GM12878 (cell line): ENCODE results near the gene C10orf71. TPM values are rescaled to one million over a fixed set of nuclear protein-coding genes. Genes with fewer than 3 reads are reported as not detected.

ENCODE experiments used
- ATAC-seq: fragments of 200-7000 bp; cut with Tn5 transposase; 3 replicates; pipeline ENCODE4 v1.9.1; 2020; ENCODE audit warnings: mild to moderate bottlenecking, moderate library complexity
- BruUV-seq: library from RNA; stranded (reverse); fragments of 400-500 nt; replicated peaks from 2 replicates; lab custom pipeline; 2021; lab: Mats Ljungman, UMichigan
- CTCF ChIA-PET: fragments of 300-600 bp; sonication (Branson Sonifier 250); formaldehyde crosslinking; extraction: SDS; loops from one replicate; lab custom pipeline; 2021; ENCODE audit warnings: inconsistent platforms; lab: Yijun Ruan, JAX
- POLR2A ChIA-PET: fragments of 350-600 bp; formaldehyde crosslinking; extraction: SDS; loops from one replicate; lab custom pipeline; 2021; ENCODE audit warnings: inconsistent platforms; lab: Charles Lee
- RAD21 ChIA-PET: fragments of 300-600 bp; sonication (Branson Sonifier 250); formaldehyde crosslinking; loops from one replicate; lab custom pipeline; 2023; ENCODE audit warnings: antibody characterized with exemption; ENCODE audit not compliant: unreplicated experiment; lab: Charles Lee
- SMC1A ChIA-PET: fragments of 300-600 bp; sonication (Branson Sonifier 250); formaldehyde crosslinking; loops from one replicate; lab custom pipeline; 2023; ENCODE audit not compliant: unreplicated experiment, uncharacterized antibody; lab: Charles Lee
- DNase-seq: peaks from one replicate; pipeline ENCODE4 v3.0.0-alpha.2; 2011; ENCODE audit warnings: low read depth, low spot score
- FAIRE-seq: peaks from 3 replicates; lab custom pipeline; 2011; peaks lifted over from hg19 to GRCh38; lab: Jason Lieb, UNC
- H2AFZ ChIP-seq: 2 replicates; pipeline ENCODE4 v1.6.0; 2011; ENCODE audit warnings: low read depth, low read length, control low read depth; ENCODE audit not compliant: control insufficient read depth
- H3K27ac ChIP-seq: 2 replicates; pipeline ENCODE4 v1.5.1; 2011; ENCODE audit warnings: control low read depth; ENCODE audit not compliant: control insufficient read depth, insufficient read depth
- H3K27me3 ChIP-seq, 2 experiments: replicated peaks in 1 of 2; 2 replicates each; pipeline versions ENCODE4 v1.6.0 to v1.6.1; 2011; ENCODE audit warnings: low read length in 1 of 2; ENCODE audit not compliant: control insufficient read depth in 2 of 2, insufficient read depth in 2 of 2
- H3K36me3 ChIP-seq, 2 experiments: 2 replicates each; pipeline ENCODE4 v1.5.1; 2011; ENCODE audit warnings: low read length in 1 of 2; ENCODE audit not compliant: control insufficient read depth in 2 of 2, insufficient read depth in 2 of 2
- H3K4me1 ChIP-seq: 2 replicates; pipeline ENCODE4 v1.6.1; 2011; ENCODE audit warnings: mild to moderate bottlenecking, low read length, moderate library complexity, mixed read lengths; ENCODE audit not compliant: control insufficient read depth, insufficient read depth
- H3K4me2 ChIP-seq: 2 replicates; pipeline ENCODE4 v1.6.0; 2011; ENCODE audit warnings: control low read depth; ENCODE audit not compliant: control insufficient read depth, insufficient read depth
- H3K4me3 ChIP-seq: fragments of 200-600 bp; sonication (generic); 2 replicates; pipeline ENCODE4 v1.5.1; 2016
- H3K79me2 ChIP-seq: 2 replicates; pipeline ENCODE4 v1.6.0; 2011; ENCODE audit warnings: low read length; ENCODE audit not compliant: control insufficient read depth, insufficient read depth
- H3K9ac ChIP-seq: 2 replicates; pipeline ENCODE4 v1.8.0; 2011; ENCODE audit warnings: low read length, control low read depth, mixed read lengths; ENCODE audit not compliant: control insufficient read depth, insufficient read depth
- H3K9me3 ChIP-seq: replicated peaks from 3 replicates; pipeline ENCODE4 v1.5.1; 2011; ENCODE audit warnings: mild to moderate bottlenecking, low read length; ENCODE audit not compliant: control insufficient read depth, insufficient read depth
- H4K20me1 ChIP-seq: 2 replicates; pipeline ENCODE4 v1.6.0; 2011; ENCODE audit not compliant: control insufficient read depth, insufficient read depth
- ATF7 ChIP-seq: fragments of 450-650 bp; IDR thresholded peaks from 2 replicates; pipeline ENCODE4 v1.6.1; 2016; ENCODE audit warnings: low read depth, mild to moderate bottlenecking
- BHLHE40 ChIP-seq, 2 experiments: fragments of 450-650 bp in 1 of 2; IDR thresholded peaks; 2 replicates each; pipeline ENCODE4 v1.6.1; 2011 to 2017; ENCODE audit warnings: low read depth in 2 of 2, borderline replicate concordance in 1 of 2, improper control_type of control experiment in 1 of 2, low read length in 1 of 2, mild to moderate bottlenecking in 1 of 2
- GABPA ChIP-seq: IDR thresholded peaks from 2 replicates; pipeline ENCODE4 v1.6.1; 2014; ENCODE audit warnings: antibody characterized with exemption, low read depth, mild to moderate bottlenecking, inconsistent platforms
- IKZF1 ChIP-seq: fragments of 450-650 bp; conservative IDR thresholded peaks from 2 replicates; pipeline ENCODE4 v1.6.1; 2017; ENCODE audit warnings: antibody characterized with exemption, mild to moderate bottlenecking
- KAT2A ChIP-seq: conservative IDR thresholded peaks from 2 replicates; pipeline ENCODE4 v1.6.1; 2011; ENCODE audit warnings: low read depth, low read length; ENCODE audit not compliant: control insufficient read depth
- MEF2A ChIP-seq: IDR thresholded peaks from 2 replicates; pipeline ENCODE4 v1.6.1; 2011; ENCODE audit warnings: low read depth, mild to moderate bottlenecking, low read length, moderate library complexity; ENCODE audit not compliant: insufficient read depth
- MEF2B ChIP-seq: fragments of 450-650 bp; IDR thresholded peaks from 2 replicates; pipeline ENCODE4 v1.6.1; 2018; ENCODE audit warnings: mild to moderate bottlenecking, moderate library complexity; ENCODE audit not compliant: partially characterized antibody, poor library complexity, severe bottlenecking
- MTA2 ChIP-seq: fragments of 450-650 bp; IDR thresholded peaks from 2 replicates; pipeline ENCODE4 v1.6.1; 2016; ENCODE audit warnings: low read depth, mild to moderate bottlenecking, moderate library complexity
- NR2C1 ChIP-seq: fragments of 450-650 bp; IDR thresholded peaks from 2 replicates; pipeline ENCODE4 v1.6.1; 2017; ENCODE audit warnings: antibody characterized with exemption, mild to moderate bottlenecking, moderate library complexity
- PAX5 ChIP-seq: IDR thresholded peaks from 2 replicates; pipeline ENCODE4 v1.6.1; 2011; ENCODE audit warnings: low read depth, low read length, borderline replicate concordance
- RAD21 ChIP-seq: IDR thresholded peaks from 2 replicates; pipeline ENCODE4 v1.6.1; 2011; ENCODE audit warnings: mild to moderate bottlenecking, low read depth, low read length, moderate library complexity; ENCODE audit not compliant: insufficient read depth
- SMAD5 ChIP-seq: IDR thresholded peaks from 2 replicates; pipeline ENCODE4 v1.6.1; 2016; ENCODE audit warnings: antibody characterized with exemption, low read depth
- WGBS: methylation state at CpG from one replicate; pipeline ENCODE4 v1.1.6; 2016; ENCODE audit warnings: low lambda C conversion rate; ENCODE audit not compliant: insufficient replicate concordance, insufficient coverage; ENCODE audit errors: missing lambda C conversion rate; 5-methylcytosine and 5-hydroxymethylcytosine counted together
- in situ Hi-C: fragments of 300-500 bp; cut with MboI; formaldehyde crosslinking; loops from 9 replicates; pipeline ENCODE4 v1.14.3; 2018; ENCODE audit warnings: mixed read lengths
- intact Hi-C: fragments of 100-400 bp; cut with micrococcal nuclease; formaldehyde crosslinking; loops from one replicate; pipeline ENCODE4 v1.14.2; 2022; ENCODE audit not compliant: unreplicated experiment
- polyA plus RNA-seq, 11 experiments: library from polyadenylated mRNA; depleted of rRNA in 4 of 11; unstranded in 6 of 11; stranded (reverse) in 5 of 11; fragments of >200 nt; fragmentation: Nextera tagmentation in 4 of 11; fragmentation: Illumina TruSeq in 1 of 11; extraction: Ambion mirVana in 4 of 11; extraction: Trizol in 1 of 11; gene quantifications; 1 replicate in 1 of 11; 2 replicates in 10 of 11; pipeline versions ENCODE4 v1.2.1 to v1.2.3, GENCODE V29; 2011 to 2016; ENCODE audit warnings: inconsistent platforms in 2 of 11, missing spikeins in 2 of 11, low read depth in 1 of 11
- total RNA-seq, 4 experiments: library from RNA; depleted of rRNA in 3 of 4; stranded (reverse); fragments of >200 nt in 3 of 4; fragmentation: Illumina TruSeq in 1 of 4; extraction: Trizol in 1 of 4; gene quantifications; 2 replicates each; pipeline versions ENCODE4 v1.2.1 to v1.2.3, GENCODE V29; 2013 to 2021
- TF ChIP-seq, protein P1 (sequence below): fragments of 450-650 bp; IDR thresholded peaks from 2 replicates; pipeline ENCODE4 v1.6.1; 2016; ENCODE audit warnings: mild to moderate bottlenecking
- TF ChIP-seq, protein P2 (sequence below): IDR thresholded peaks from 2 replicates; pipeline ENCODE4 v1.6.1; 2011; ENCODE audit warnings: low read depth, mild to moderate bottlenecking, low read length, moderate library complexity, borderline replicate concordance; ENCODE audit errors: extremely low read depth

Gene C10orf71
- total and polyA plus RNA-seq, 10 of the 15 experiments (the other 5 are each of a cell fraction or from before 2014, with no cell fraction given), result not detected

DNA sequence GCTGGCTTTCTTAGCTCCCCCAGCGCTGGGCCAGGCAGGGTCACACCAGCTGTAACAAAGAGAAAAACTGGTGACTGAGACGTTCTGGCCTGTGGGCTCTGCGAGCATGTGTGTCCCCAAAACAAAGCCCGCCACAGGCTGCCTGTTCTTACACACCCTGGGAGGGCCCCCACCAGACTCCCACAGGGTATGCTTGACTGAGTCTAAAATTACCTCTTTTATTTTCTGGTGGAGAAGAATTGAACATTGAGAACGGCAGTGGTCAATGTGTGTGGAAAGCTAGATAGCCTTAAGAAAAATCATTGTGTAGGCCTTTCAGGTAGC is 808 bp downstream of the C10orf71 start:
- Histone ChIP-seq H3K9ac (no peak overlapping the region; the same call in 1 of the 2 replicates), H3K4me2 (peak overlapping the region; percentile 71; the same call in 1 of the 2 replicates), H3K27ac (no peak overlapping the region), H3K9me3 (no peaks in the 10 kb centered on the region), H4K20me1 (no peaks in the 10 kb centered on the region), H3K27me3 (peaks cover 0 to 1% of the 10 kb centered on the region in 2 experiments; a peak in 2 of 4 replicates), H3K79me2 (no peaks in the 10 kb centered on the region), H3K36me3 (no peaks in the 10 kb centered on the region), H2AFZ (no peak overlapping the region), H3K4me1 (peaks cover 13% of the 10 kb centered on the region), H3K4me3 (no peak overlapping the region)
- ChIA-PET POLR2A (interaction anchor here (0.6 to 0.7 kb wide), 2 partner anchors 92 to 149 kb away, joined by 3 to 5 read pairs; no protein-coding TSS in a partner anchor), SMC1A (no interaction called here), RAD21 (no interaction called here), CTCF (no interaction called here)
- peak; percentile 92 for ATAC-seq
- FAIRE-seq, result no peak
- in situ Hi-C loops, result no loop called here
- TF ChIP-seq IKZF1 (0 out of 2 replicates have a peak, but pooled peaks have one; percentile 26), MEF2B (peak; percentile 42), NR2C1 (no peak), SMAD5 (no peak), ATF7 (no peak), BHLHE40 (IDR thresholded peaks at IDR 0.05; ENCODE audit: borderline replicate concordance in 1 of 2, low read depth in 2 of 2, low read length in 1 of 2) (peak in 1 of 2 experiments; percentile 15; a peak in 1 of 4 replicates), KAT2A (no peak), MTA2 (peak; percentile 33; the same call in 1 of the 2 replicates), RAD21 (no peak), MEF2A (no peak), GABPA (no peak), PAX5 (peak; percentile 21; the same call in 1 of the 2 replicates)
- TF ChIP-seq, protein P1, sequence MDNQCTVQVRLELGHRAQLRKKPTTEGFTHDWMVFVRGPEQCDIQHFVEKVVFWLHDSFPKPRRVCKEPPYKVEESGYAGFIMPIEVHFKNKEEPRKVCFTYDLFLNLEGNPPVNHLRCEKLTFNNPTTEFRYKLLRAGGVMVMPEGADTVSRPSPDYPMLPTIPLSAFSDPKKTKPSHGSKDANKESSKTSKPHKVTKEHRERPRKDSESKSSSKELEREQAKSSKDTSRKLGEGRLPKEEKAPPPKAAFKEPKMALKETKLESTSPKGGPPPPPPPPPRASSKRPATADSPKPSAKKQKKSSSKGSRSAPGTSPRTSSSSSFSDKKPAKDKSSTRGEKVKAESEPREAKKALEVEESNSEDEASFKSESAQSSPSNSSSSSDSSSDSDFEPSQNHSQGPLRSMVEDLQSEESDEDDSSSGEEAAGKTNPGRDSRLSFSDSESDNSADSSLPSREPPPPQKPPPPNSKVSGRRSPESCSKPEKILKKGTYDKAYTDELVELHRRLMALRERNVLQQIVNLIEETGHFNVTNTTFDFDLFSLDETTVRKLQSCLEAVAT, result no peak
- TF ChIP-seq, protein P2, sequence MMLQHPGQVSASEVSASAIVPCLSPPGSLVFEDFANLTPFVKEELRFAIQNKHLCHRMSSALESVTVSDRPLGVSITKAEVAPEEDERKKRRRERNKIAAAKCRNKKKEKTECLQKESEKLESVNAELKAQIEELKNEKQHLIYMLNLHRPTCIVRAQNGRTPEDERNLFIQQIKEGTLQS, result no peak
- BruUV-seq, result no TSS peak
- no peak for DNase-seq
- WGBS, result 8% methylated on average over 5 of the region's 5 CpGs
- intact Hi-C loops, result loop anchor here (5.0 to 10.0 kb wide), 2 partner anchors 63 to 215 kb away; no protein-coding TSS in a partner anchor
